H1 (cell line): ENCODE data around the gene TCF4. TPM values are rescaled to one million over a fixed set of nuclear protein-coding genes. Genes with fewer than 3 reads are reported as not detected.

Source experiments
- CTCF ChIA-PET: fragments of 300-600 bp; sonication (Branson Sonifier 250); formaldehyde crosslinking; loops from one replicate; lab custom pipeline; 2021; ENCODE audit not compliant: partially characterized antibody; lab: Charles Lee
- POLR2A ChIA-PET: fragments of 300-600 bp; sonication (Branson Sonifier 250); formaldehyde crosslinking; loops from one replicate; lab custom pipeline; 2021; ENCODE audit warnings: inconsistent platforms; ENCODE audit not compliant: partially characterized antibody; lab: Charles Lee
- DNase-seq, 2 experiments: peaks; one replicate each; pipeline versions ENCODE4 v3.0.0 to v3.0.0-alpha.2; 2010 to 2022; ENCODE audit warnings: low spot score in 2 of 2, low read depth in 1 of 2, mixed read lengths in 1 of 2
- FAIRE-seq: peaks from 2 replicates; lab custom pipeline; 2011; peaks lifted over from hg19 to GRCh38; lab: Jason Lieb, UNC
- H2AFZ ChIP-seq: 2 replicates; pipeline ENCODE4 v1.8.1; 2012; ENCODE audit warnings: low read length, inconsistent platforms
- H2AK5ac ChIP-seq: 2 replicates; pipeline ENCODE4 v1.6.1; 2013; ENCODE audit warnings: low read depth, low read length
- H2BK120ac ChIP-seq: replicated peaks from 2 replicates; pipeline ENCODE3; 2013; ENCODE audit warnings: low read depth, low read length, inconsistent platforms
- H2BK12ac ChIP-seq: 2 replicates; pipeline ENCODE4 v1.6.1; 2013; ENCODE audit warnings: low read depth, low read length
- H2BK15ac ChIP-seq: 2 replicates; pipeline ENCODE4 v1.6.1; 2013; ENCODE audit warnings: low read length
- H2BK20ac ChIP-seq: 2 replicates; pipeline ENCODE4 v1.6.1; 2013; ENCODE audit warnings: low read length
- H2BK5ac ChIP-seq: 2 replicates; pipeline ENCODE4 v1.6.1; 2013; ENCODE audit warnings: low read depth, low read length
- H3K14ac ChIP-seq: 2 replicates; pipeline ENCODE4 v1.6.1; 2013; ENCODE audit warnings: inconsistent platforms; ENCODE audit not compliant: insufficient read length
- H3K18ac ChIP-seq: 2 replicates; pipeline ENCODE4 v1.6.1; 2013; ENCODE audit warnings: low read length; ENCODE audit errors: extremely low read depth
- H3K23ac ChIP-seq: 2 replicates; pipeline ENCODE4 v1.6.1; 2013; ENCODE audit warnings: inconsistent platforms; ENCODE audit not compliant: insufficient read length
- H3K23me2 ChIP-seq: 2 replicates; pipeline ENCODE4 v1.6.1; 2013; ENCODE audit warnings: low read depth, low read length
- H3K27ac ChIP-seq: 2 replicates; pipeline ENCODE4 v1.6.1; 2011; ENCODE audit warnings: low read depth, low read length, inconsistent platforms
- H3K27me3 ChIP-seq, 4 experiments: replicated peaks in 1 of 4; 1 replicate in 1 of 4; 2 replicates in 3 of 4; pipeline versions ENCODE4 v1.6.1 to v1.8.1; 2011 to 2013; ENCODE audit warnings: low read length in 3 of 4, mild to moderate bottlenecking in 3 of 4, inconsistent platforms in 2 of 4, mixed read lengths in 2 of 4, moderate library complexity in 1 of 4; ENCODE audit not compliant: control insufficient read depth in 3 of 4, insufficient read depth in 3 of 4; ENCODE audit errors: extremely low read depth in 1 of 4
- H3K36me3 ChIP-seq, 4 experiments: 2 replicates each; pipeline versions ENCODE4 v1.6.1 to v1.8.1; 2011 to 2013; ENCODE audit warnings: mild to moderate bottlenecking in 4 of 4, low read length in 3 of 4, moderate library complexity in 2 of 4, control low read depth in 1 of 4, inconsistent platforms in 1 of 4; ENCODE audit not compliant: insufficient read depth in 4 of 4, control insufficient read depth in 2 of 4
- H3K4ac ChIP-seq: replicated peaks from 2 replicates; pipeline ENCODE3; 2013; ENCODE audit warnings: low read length, low read depth, mixed read lengths, inconsistent platforms; ENCODE audit not compliant: insufficient read length
- H3K4me1 ChIP-seq, 4 experiments: replicated peaks in 1 of 4; 1 replicate in 1 of 4; 2 replicates in 3 of 4; pipeline versions ENCODE4 v1.6.1 to v1.8.1; 2011 to 2013; ENCODE audit warnings: low read length in 3 of 4, inconsistent platforms in 2 of 4, mixed read lengths in 1 of 4; ENCODE audit not compliant: insufficient read depth in 4 of 4, control insufficient read depth in 3 of 4
- H3K4me2 ChIP-seq, 2 experiments: 2 replicates each; pipeline versions ENCODE4 v1.6.1 to v1.8.1; 2011 to 2013; ENCODE audit warnings: low read depth in 2 of 2, low read length in 2 of 2, control low read depth in 1 of 2, inconsistent platforms in 1 of 2, mild to moderate bottlenecking in 1 of 2; ENCODE audit not compliant: insufficient read depth in 1 of 2
- H3K4me3 ChIP-seq, 4 experiments: fragments of 200-600, 300-600 bp in 1 of 4; sonication (generic), shearing (Covaris generic), sonication (Bioruptor Twin) in 1 of 4; 2 replicates each; pipeline versions ENCODE4 v1.5.1 to v1.8.1; 2011 to 2016; ENCODE audit warnings: low read length in 4 of 4, low read depth in 3 of 4, control low read depth in 2 of 4, inconsistent platforms in 2 of 4, mild to moderate bottlenecking in 2 of 4, mixed read lengths in 1 of 4, moderate library complexity in 1 of 4; ENCODE audit not compliant: insufficient read depth in 2 of 4; ENCODE audit errors: extremely low read depth in 1 of 4
- H3K56ac ChIP-seq: replicated peaks from 2 replicates; pipeline ENCODE3; 2013; ENCODE audit warnings: low read depth, mild to moderate bottlenecking, mixed read lengths, low read length, inconsistent platforms; ENCODE audit not compliant: insufficient read length
- H3K79me1 ChIP-seq: 2 replicates; pipeline ENCODE4 v1.6.1; 2013; ENCODE audit warnings: low read depth, low read length, control low read depth
- H3K79me2 ChIP-seq, 2 experiments: 2 replicates each; pipeline versions ENCODE4 v1.6.1 to v1.8.1; 2012 to 2013; ENCODE audit warnings: low read length in 2 of 2, mild to moderate bottlenecking in 2 of 2, inconsistent platforms in 1 of 2; ENCODE audit not compliant: insufficient read depth in 2 of 2, control insufficient read depth in 1 of 2
- H3K9ac ChIP-seq, 4 experiments: replicated peaks in 1 of 4; 1 replicate in 1 of 4; 2 replicates in 3 of 4; pipeline versions ENCODE4 v1.6.1 to v1.8.1; 2011 to 2013; ENCODE audit warnings: low read depth in 3 of 4, low read length in 3 of 4, control low read depth in 2 of 4, mild to moderate bottlenecking in 2 of 4, moderate library complexity in 2 of 4, inconsistent platforms in 1 of 4; ENCODE audit errors: extremely low read depth in 1 of 4
- H3K9me3 ChIP-seq, 2 experiments: 2 replicates each; pipeline versions ENCODE4 v1.6.1 to v1.8.1; 2012 to 2013; ENCODE audit warnings: mild to moderate bottlenecking in 2 of 2, moderate library complexity in 2 of 2, control low read depth in 1 of 2, inconsistent platforms in 1 of 2, low read depth in 1 of 2, low read length in 1 of 2, mixed read lengths in 1 of 2; ENCODE audit not compliant: insufficient read depth in 2 of 2
- H4K20me1 ChIP-seq, 2 experiments: replicated peaks in 1 of 2; 2 replicates each; pipeline versions ENCODE3 to v1.8.1; 2011 to 2013; ENCODE audit warnings: inconsistent platforms in 2 of 2, low read length in 2 of 2, mild to moderate bottlenecking in 1 of 2; ENCODE audit not compliant: insufficient read depth in 2 of 2, control insufficient read depth in 1 of 2
- H4K5ac ChIP-seq: 2 replicates; pipeline ENCODE4 v1.6.1; 2013; ENCODE audit warnings: low read length, low read depth, mixed read lengths, inconsistent platforms; ENCODE audit not compliant: insufficient read length
- H4K8ac ChIP-seq: 2 replicates; pipeline ENCODE4 v1.8.0; 2013; ENCODE audit warnings: mild to moderate bottlenecking, moderate library complexity, low read length, inconsistent platforms; ENCODE audit not compliant: insufficient read depth; ENCODE audit errors: extremely low read depth
- H4K91ac ChIP-seq: replicated peaks from 2 replicates; pipeline ENCODE3; 2013; ENCODE audit warnings: low read length, mixed read lengths, inconsistent platforms; ENCODE audit not compliant: insufficient read length
- ASH2L ChIP-seq: fragments of 200-600, 300-600 bp; sonication (generic); IDR thresholded peaks from one replicate; pipeline ENCODE4 v1.7.1; 2017; ENCODE audit warnings: low read length
- BRCA1 ChIP-seq: IDR thresholded peaks from 2 replicates; pipeline ENCODE4 v1.6.1; 2012; ENCODE audit warnings: low read depth, low read length, improper control_type of control experiment
- EZH2 ChIP-seq: fragments of 200-600 bp; sonication (generic); IDR thresholded peaks from 2 replicates; pipeline ENCODE4 v1.7.1; 2012; ENCODE audit warnings: low read depth, mild to moderate bottlenecking, moderate library complexity, low read length, inconsistent platforms; ENCODE audit not compliant: severe bottlenecking
- JUN ChIP-seq: IDR thresholded peaks from 2 replicates; pipeline ENCODE4 v1.6.1; 2011; ENCODE audit warnings: low read depth, mild to moderate bottlenecking, improper control_type of control experiment, low read length
- JUND ChIP-seq: IDR thresholded peaks from 2 replicates; pipeline ENCODE4 v1.6.1; 2011; ENCODE audit warnings: mild to moderate bottlenecking, improper control_type of control experiment, low read length
- MAX ChIP-seq: IDR thresholded peaks from 2 replicates; pipeline ENCODE4 v1.6.1; 2012; ENCODE audit warnings: inconsistent platforms
- NANOG ChIP-seq: IDR thresholded peaks from 2 replicates; pipeline ENCODE4 v1.6.1; 2011; ENCODE audit warnings: low read length, low read depth, mild to moderate bottlenecking, inconsistent platforms; ENCODE audit not compliant: insufficient read depth, poor library complexity, severe bottlenecking
- NRF1 ChIP-seq: IDR thresholded peaks from 2 replicates; pipeline ENCODE4 v1.6.1; 2011; ENCODE audit warnings: mild to moderate bottlenecking, low read depth, low read length, improper control_type of control experiment
- RAD21 ChIP-seq, 2 experiments: IDR thresholded peaks in 1 of 2; conservative IDR thresholded peaks in 1 of 2; 2 replicates each; pipeline ENCODE4 v1.6.1; 2011; ENCODE audit warnings: low read depth in 2 of 2, low read length in 2 of 2, improper control_type of control experiment in 1 of 2, inconsistent platforms in 1 of 2, mild to moderate bottlenecking in 1 of 2, moderate library complexity in 1 of 2
- RBBP5 ChIP-seq: IDR thresholded peaks from 2 replicates; pipeline ENCODE4 v1.7.1; 2012; ENCODE audit warnings: low read depth, mild to moderate bottlenecking, inconsistent platforms, low read length, moderate library complexity, borderline replicate concordance
- SAP30 ChIP-seq: fragments of 300-600 bp; sonication (generic); IDR thresholded peaks from 2 replicates; pipeline ENCODE4 v1.7.1; 2012; ENCODE audit warnings: low read length, moderate library complexity, mild to moderate bottlenecking, inconsistent platforms; ENCODE audit not compliant: insufficient read depth, insufficient replicate concordance
- SIRT6 ChIP-seq: IDR thresholded peaks from one replicate; pipeline ENCODE4 v1.7.1; 2012; ENCODE audit warnings: low read length, inconsistent platforms
- SP1 ChIP-seq: IDR thresholded peaks from 2 replicates; pipeline ENCODE4 v1.6.1; 2011; ENCODE audit warnings: low read depth, low read length
- TBP ChIP-seq: IDR thresholded peaks from 2 replicates; pipeline ENCODE4 v1.6.1; 2011; ENCODE audit warnings: low read depth, low read length, improper control_type of control experiment
- WGBS, 2 experiments: shearing (Covaris generic) in 1 of 2; methylation state at CpG; one replicate each; pipeline versions ENCODE4 v1.1.6 to v1.1.7; 2013 to 2015; ENCODE audit warnings: low lambda C conversion rate in 2 of 2, mixed read lengths in 2 of 2, inconsistent platforms in 1 of 2, low coverage in 1 of 2, missing lambda C conversion rate in 1 of 2; ENCODE audit not compliant: insufficient replicate concordance in 2 of 2, insufficient coverage in 1 of 2, insufficient read length in 1 of 2; ENCODE audit errors: extremely low coverage in 1 of 2, missing lambda C conversion rate in 1 of 2; 5-methylcytosine and 5-hydroxymethylcytosine counted together
- polyA plus RNA-seq, 7 experiments: library from polyadenylated mRNA; depleted of rRNA in 3 of 7; stranded (reverse) in 5 of 7; unstranded in 2 of 7; fragments of >200 nt in 5 of 7; fragments of 200-250 nt in 2 of 7; gene quantifications; 1 replicate in 5 of 7; 2 replicates in 1 of 7; 4 replicates in 1 of 7; pipeline versions ENCODE4 v1.2.1 to v1.2.3, GENCODE V29; 2011 to 2013; ENCODE audit warnings: missing spikeins in 2 of 7, mixed read lengths in 2 of 7
- total RNA-seq: library from RNA; stranded (reverse); fragmentation: NEBNext Ultra II Directional; extraction: Animal tissue kit (Norgen Biotek cat#: 25700); gene quantifications from 2 replicates; pipeline ENCODE4 v1.2.1, GENCODE V29; 2021

TCF4 gene
- total and polyA plus RNA-seq, 2 of the 8 experiments (the other 6 are each of a cell fraction or from before 2014, with no cell fraction given) = 59.3 to 118 TPM

GRCh38 chr18:55442561-55442960 lies 145.4 kb downstream of the TCF4 start:
- CTCF ChIA-PET = interaction anchor here (0.6 to 2.5 kb wide), 6 partner anchors 10 to 134 kb away, joined by 3 to 6 read pairs (median 3); no protein-coding TSS in a partner anchor
- TF ChIP-seq ASH2L (no peak), RAD21 (IDR thresholded peaks at IDR 0.05 in 1 of 2, conservative IDR thresholded peaks at IDR 0.05 in 1 of 2; ENCODE audit: low read depth in 2 of 2, low read length in 2 of 2) (no peak), MAX (no peak), NANOG (no peak), BRCA1 (no peak), SP1 (no peak), RBBP5 (no peak), TBP (no peak), JUN (no peak), SIRT6 (no peak), JUND (no peak), SAP30 (no peak), EZH2 (no peak), NRF1 (no peak)

More at GRCh38 chr18:55442561-55442960, 145.4 kb downstream of the TCF4 start:
- Histone ChIP-seq H4K5ac (no peak overlapping the region), H3K23me2 (no peaks in the 10 kb centered on the region; the same call in 1 of the 2 replicates), H3K9ac (no peak overlapping the region), H4K91ac (no peak overlapping the region), H2AFZ (no peak overlapping the region), H2BK20ac (no peak overlapping the region), H3K4ac (no peak overlapping the region), H3K4me3 (no peak overlapping the region), H2BK120ac (no peak overlapping the region), H3K79me1 (peaks cover 9% of the 10 kb centered on the region; the same call in 1 of the 2 replicates), H3K36me3 (peaks cover 0 to 12% (median 0%) of the 10 kb centered on the region in 4 experiments; a peak in 1 of 8 replicates), H3K9me3 (peaks cover 5 to 12% of the 10 kb centered on the region in 2 experiments; a peak in 3 of 4 replicates), H2BK12ac (no peak overlapping the region), H3K27ac (no peak overlapping the region), H4K8ac (no peak overlapping the region), H3K27me3 (no peaks in the 10 kb centered on the region), H2BK5ac (no peak overlapping the region), H3K14ac (no peak overlapping the region), H3K4me1 (peaks cover 4 to 24% (median 18%) of the 10 kb centered on the region in 4 experiments), H2AK5ac (no peak overlapping the region), H3K23ac (no peak overlapping the region), H3K18ac (no peak overlapping the region), H3K4me2 (no peak overlapping the region), H4K20me1 (peaks cover 1 to 2% of the 10 kb centered on the region in 2 experiments), H3K79me2 (peaks cover 7 to 77% of the 10 kb centered on the region in 2 experiments; a peak in 3 of 4 replicates), H2BK15ac (no peak overlapping the region), H3K56ac (no peak overlapping the region)
- POLR2A ChIA-PET = no interaction called here
- 83% methylated on average over 4 of the region's 4 CpGs; no CpG with 5 or more reads in 1 of the 2 experiments for WGBS, 2 experiments
- DNase-seq (no peak), FAIRE-seq (peak; percentile 19)
